H1 (cell line): Measurements from ENCODE around the gene BACE2. TPM values are rescaled to one million over a fixed set of nuclear protein-coding genes. Genes with fewer than 3 reads are reported as not detected.
A peak's percentile ranks its signal among the peaks of the same experiment; 100 is the strongest.

Experiments used
- CTCF ChIA-PET: fragments of 300-600 bp; sonication (Branson Sonifier 250); formaldehyde crosslinking; loops from one replicate; lab custom pipeline; 2021; ENCODE audit not compliant: partially characterized antibody; lab: Charles Lee
- POLR2A ChIA-PET: fragments of 300-600 bp; sonication (Branson Sonifier 250); formaldehyde crosslinking; loops from one replicate; lab custom pipeline; 2021; ENCODE audit warnings: inconsistent platforms; ENCODE audit not compliant: partially characterized antibody; lab: Charles Lee
- DNase-seq, 2 experiments: peaks; one replicate each; pipeline versions ENCODE4 v3.0.0 to v3.0.0-alpha.2; 2010 to 2022; ENCODE audit warnings: low spot score in 2 of 2, low read depth in 1 of 2, mixed read lengths in 1 of 2
- FAIRE-seq: peaks from 2 replicates; lab custom pipeline; 2011; peaks lifted over from hg19 to GRCh38; lab: Jason Lieb, UNC
- H2AFZ ChIP-seq: 2 replicates; pipeline ENCODE4 v1.8.1; 2012; ENCODE audit warnings: low read length, inconsistent platforms
- H2AK5ac ChIP-seq: 2 replicates; pipeline ENCODE4 v1.6.1; 2013; ENCODE audit warnings: low read depth, low read length
- H2BK120ac ChIP-seq: replicated peaks from 2 replicates; pipeline ENCODE3; 2013; ENCODE audit warnings: low read depth, low read length, inconsistent platforms
- H2BK12ac ChIP-seq: 2 replicates; pipeline ENCODE4 v1.6.1; 2013; ENCODE audit warnings: low read depth, low read length
- H2BK15ac ChIP-seq: 2 replicates; pipeline ENCODE4 v1.6.1; 2013; ENCODE audit warnings: low read length
- H2BK20ac ChIP-seq: 2 replicates; pipeline ENCODE4 v1.6.1; 2013; ENCODE audit warnings: low read length
- H2BK5ac ChIP-seq: 2 replicates; pipeline ENCODE4 v1.6.1; 2013; ENCODE audit warnings: low read depth, low read length
- H3K14ac ChIP-seq: 2 replicates; pipeline ENCODE4 v1.6.1; 2013; ENCODE audit warnings: inconsistent platforms; ENCODE audit not compliant: insufficient read length
- H3K18ac ChIP-seq: 2 replicates; pipeline ENCODE4 v1.6.1; 2013; ENCODE audit warnings: low read length; ENCODE audit errors: extremely low read depth
- H3K23ac ChIP-seq: 2 replicates; pipeline ENCODE4 v1.6.1; 2013; ENCODE audit warnings: inconsistent platforms; ENCODE audit not compliant: insufficient read length
- H3K23me2 ChIP-seq: 2 replicates; pipeline ENCODE4 v1.6.1; 2013; ENCODE audit warnings: low read depth, low read length
- H3K27ac ChIP-seq: 2 replicates; pipeline ENCODE4 v1.6.1; 2011; ENCODE audit warnings: low read depth, low read length, inconsistent platforms
- H3K27me3 ChIP-seq, 4 experiments: replicated peaks in 1 of 4; 1 replicate in 1 of 4; 2 replicates in 3 of 4; pipeline versions ENCODE4 v1.6.1 to v1.8.1; 2011 to 2013; ENCODE audit warnings: low read length in 3 of 4, mild to moderate bottlenecking in 3 of 4, inconsistent platforms in 2 of 4, mixed read lengths in 2 of 4, moderate library complexity in 1 of 4; ENCODE audit not compliant: control insufficient read depth in 3 of 4, insufficient read depth in 3 of 4; ENCODE audit errors: extremely low read depth in 1 of 4
- H3K36me3 ChIP-seq, 4 experiments: 2 replicates each; pipeline versions ENCODE4 v1.6.1 to v1.8.1; 2011 to 2013; ENCODE audit warnings: mild to moderate bottlenecking in 4 of 4, low read length in 3 of 4, moderate library complexity in 2 of 4, control low read depth in 1 of 4, inconsistent platforms in 1 of 4; ENCODE audit not compliant: insufficient read depth in 4 of 4, control insufficient read depth in 2 of 4
- H3K4ac ChIP-seq: replicated peaks from 2 replicates; pipeline ENCODE3; 2013; ENCODE audit warnings: low read length, low read depth, mixed read lengths, inconsistent platforms; ENCODE audit not compliant: insufficient read length
- H3K4me1 ChIP-seq, 4 experiments: replicated peaks in 1 of 4; 1 replicate in 1 of 4; 2 replicates in 3 of 4; pipeline versions ENCODE4 v1.6.1 to v1.8.1; 2011 to 2013; ENCODE audit warnings: low read length in 3 of 4, inconsistent platforms in 2 of 4, mixed read lengths in 1 of 4; ENCODE audit not compliant: insufficient read depth in 4 of 4, control insufficient read depth in 3 of 4
- H3K4me2 ChIP-seq, 2 experiments: 2 replicates each; pipeline versions ENCODE4 v1.6.1 to v1.8.1; 2011 to 2013; ENCODE audit warnings: low read depth in 2 of 2, low read length in 2 of 2, control low read depth in 1 of 2, inconsistent platforms in 1 of 2, mild to moderate bottlenecking in 1 of 2; ENCODE audit not compliant: insufficient read depth in 1 of 2
- H3K4me3 ChIP-seq, 4 experiments: fragments of 200-600, 300-600 bp in 1 of 4; sonication (generic), shearing (Covaris generic), sonication (Bioruptor Twin) in 1 of 4; 2 replicates each; pipeline versions ENCODE4 v1.5.1 to v1.8.1; 2011 to 2016; ENCODE audit warnings: low read length in 4 of 4, low read depth in 3 of 4, control low read depth in 2 of 4, inconsistent platforms in 2 of 4, mild to moderate bottlenecking in 2 of 4, mixed read lengths in 1 of 4, moderate library complexity in 1 of 4; ENCODE audit not compliant: insufficient read depth in 2 of 4; ENCODE audit errors: extremely low read depth in 1 of 4
- H3K56ac ChIP-seq: replicated peaks from 2 replicates; pipeline ENCODE3; 2013; ENCODE audit warnings: low read depth, mild to moderate bottlenecking, mixed read lengths, low read length, inconsistent platforms; ENCODE audit not compliant: insufficient read length
- H3K79me1 ChIP-seq: 2 replicates; pipeline ENCODE4 v1.6.1; 2013; ENCODE audit warnings: low read depth, low read length, control low read depth
- H3K79me2 ChIP-seq, 2 experiments: 2 replicates each; pipeline versions ENCODE4 v1.6.1 to v1.8.1; 2012 to 2013; ENCODE audit warnings: low read length in 2 of 2, mild to moderate bottlenecking in 2 of 2, inconsistent platforms in 1 of 2; ENCODE audit not compliant: insufficient read depth in 2 of 2, control insufficient read depth in 1 of 2
- H3K9ac ChIP-seq, 4 experiments: replicated peaks in 1 of 4; 1 replicate in 1 of 4; 2 replicates in 3 of 4; pipeline versions ENCODE4 v1.6.1 to v1.8.1; 2011 to 2013; ENCODE audit warnings: low read depth in 3 of 4, low read length in 3 of 4, control low read depth in 2 of 4, mild to moderate bottlenecking in 2 of 4, moderate library complexity in 2 of 4, inconsistent platforms in 1 of 4; ENCODE audit errors: extremely low read depth in 1 of 4
- H3K9me3 ChIP-seq, 2 experiments: 2 replicates each; pipeline versions ENCODE4 v1.6.1 to v1.8.1; 2012 to 2013; ENCODE audit warnings: mild to moderate bottlenecking in 2 of 2, moderate library complexity in 2 of 2, control low read depth in 1 of 2, inconsistent platforms in 1 of 2, low read depth in 1 of 2, low read length in 1 of 2, mixed read lengths in 1 of 2; ENCODE audit not compliant: insufficient read depth in 2 of 2
- H4K20me1 ChIP-seq, 2 experiments: replicated peaks in 1 of 2; 2 replicates each; pipeline versions ENCODE3 to v1.8.1; 2011 to 2013; ENCODE audit warnings: inconsistent platforms in 2 of 2, low read length in 2 of 2, mild to moderate bottlenecking in 1 of 2; ENCODE audit not compliant: insufficient read depth in 2 of 2, control insufficient read depth in 1 of 2
- H4K5ac ChIP-seq: 2 replicates; pipeline ENCODE4 v1.6.1; 2013; ENCODE audit warnings: low read length, low read depth, mixed read lengths, inconsistent platforms; ENCODE audit not compliant: insufficient read length
- H4K8ac ChIP-seq: 2 replicates; pipeline ENCODE4 v1.8.0; 2013; ENCODE audit warnings: mild to moderate bottlenecking, moderate library complexity, low read length, inconsistent platforms; ENCODE audit not compliant: insufficient read depth; ENCODE audit errors: extremely low read depth
- H4K91ac ChIP-seq: replicated peaks from 2 replicates; pipeline ENCODE3; 2013; ENCODE audit warnings: low read length, mixed read lengths, inconsistent platforms; ENCODE audit not compliant: insufficient read length
- BCL11A ChIP-seq, 2 experiments: IDR thresholded peaks; one replicate each; pipeline ENCODE4 v1.6.1; 2011; ENCODE audit warnings: low read depth in 2 of 2, low read length in 2 of 2, mild to moderate bottlenecking in 2 of 2
- CTBP2 ChIP-seq: IDR thresholded peaks from 2 replicates; pipeline ENCODE4 v1.7.0; 2011; ENCODE audit warnings: borderline replicate concordance, mild to moderate bottlenecking, moderate library complexity, mixed read lengths, low read length; ENCODE audit not compliant: insufficient read depth, insufficient read length
- NRF1 ChIP-seq: IDR thresholded peaks from 2 replicates; pipeline ENCODE4 v1.6.1; 2011; ENCODE audit warnings: mild to moderate bottlenecking, low read depth, low read length, improper control_type of control experiment
- RAD21 ChIP-seq, 2 experiments: IDR thresholded peaks in 1 of 2; conservative IDR thresholded peaks in 1 of 2; 2 replicates each; pipeline ENCODE4 v1.6.1; 2011; ENCODE audit warnings: low read depth in 2 of 2, low read length in 2 of 2, improper control_type of control experiment in 1 of 2, inconsistent platforms in 1 of 2, mild to moderate bottlenecking in 1 of 2, moderate library complexity in 1 of 2
- RFX5 ChIP-seq: IDR thresholded peaks from 2 replicates; pipeline ENCODE4 v1.6.1; 2011; ENCODE audit warnings: low read depth, low read length, improper control_type of control experiment, borderline replicate concordance
- RNF2 ChIP-seq: fragments of 200-900, 300-1000 bp; sonication (generic); IDR thresholded peaks from 2 replicates; pipeline ENCODE4 v1.7.1; 2016; ENCODE audit warnings: borderline replicate concordance, low read depth, mild to moderate bottlenecking, antibody characterized with exemption, low read length; ENCODE audit not compliant: poor library complexity, severe bottlenecking; ENCODE audit errors: missing control alignments
- SAP30 ChIP-seq: fragments of 300-600 bp; sonication (generic); IDR thresholded peaks from 2 replicates; pipeline ENCODE4 v1.7.1; 2012; ENCODE audit warnings: low read length, moderate library complexity, mild to moderate bottlenecking, inconsistent platforms; ENCODE audit not compliant: insufficient read depth, insufficient replicate concordance
- WGBS, 2 experiments: shearing (Covaris generic) in 1 of 2; methylation state at CpG; one replicate each; pipeline versions ENCODE4 v1.1.6 to v1.1.7; 2013 to 2015; ENCODE audit warnings: low lambda C conversion rate in 2 of 2, mixed read lengths in 2 of 2, inconsistent platforms in 1 of 2, low coverage in 1 of 2, missing lambda C conversion rate in 1 of 2; ENCODE audit not compliant: insufficient replicate concordance in 2 of 2, insufficient coverage in 1 of 2, insufficient read length in 1 of 2; ENCODE audit errors: extremely low coverage in 1 of 2, missing lambda C conversion rate in 1 of 2; 5-methylcytosine and 5-hydroxymethylcytosine counted together
- polyA plus RNA-seq, 7 experiments: library from polyadenylated mRNA; depleted of rRNA in 3 of 7; stranded (reverse) in 5 of 7; unstranded in 2 of 7; fragments of >200 nt in 5 of 7; fragments of 200-250 nt in 2 of 7; gene quantifications; 1 replicate in 5 of 7; 2 replicates in 1 of 7; 4 replicates in 1 of 7; pipeline versions ENCODE4 v1.2.1 to v1.2.3, GENCODE V29; 2011 to 2013; ENCODE audit warnings: missing spikeins in 2 of 7, mixed read lengths in 2 of 7
- total RNA-seq: library from RNA; stranded (reverse); fragmentation: NEBNext Ultra II Directional; extraction: Animal tissue kit (Norgen Biotek cat#: 25700); gene quantifications from 2 replicates; pipeline ENCODE4 v1.2.1, GENCODE V29; 2021
- TF ChIP-seq, protein P1 (sequence below): IDR thresholded peaks from 2 replicates; pipeline ENCODE4 v1.6.1; 2012; ENCODE audit warnings: inconsistent platforms
- TF ChIP-seq, protein P2 (sequence below): IDR thresholded peaks from 2 replicates; pipeline ENCODE4 v1.6.1; 2012; ENCODE audit warnings: inconsistent platforms

The BACE2 gene
- total and polyA plus RNA-seq, 2 of the 8 experiments (the other 6 are each of a cell fraction or from before 2014, with no cell fraction given): 8.1 to 10.9 TPM

- no peaks in the 10 kb centered on the region for H3K36me3 ChIP-seq
- no peak overlapping the region for H4K91ac ChIP-seq
- no peak overlapping the region for H3K9ac ChIP-seq
- no peak overlapping the region for H4K5ac ChIP-seq
- no peaks in the 10 kb centered on the region; a peak in 1 of 4 replicates for H3K9me3 ChIP-seq
- no peak overlapping the region for H3K4me2 ChIP-seq
- H2BK5ac ChIP-seq: no peak overlapping the region
- H2BK120ac ChIP-seq: no peak overlapping the region
- H3K56ac ChIP-seq: no peak overlapping the region
- H2BK12ac ChIP-seq: no peak overlapping the region
- no peaks in the 10 kb centered on the region; a peak in 1 of 7 replicates for H3K27me3 ChIP-seq
- no peaks in the 10 kb centered on the region for H3K23me2 ChIP-seq
- FAIRE-seq (peak; percentile 96), DNase-seq (peak; percentile 56 to 96)
- 56% methylated on average over 19 of the region's 19 CpGs; no CpG with 5 or more reads in 1 of the 2 experiments for WGBS, 2 experiments
- no peak overlapping the region for H2AK5ac ChIP-seq
- no peak overlapping the region for H4K8ac ChIP-seq
- no peaks in the 10 kb centered on the region for H3K79me2 ChIP-seq
- no peak overlapping the region for H2AFZ ChIP-seq
- no peak overlapping the region for H2BK20ac ChIP-seq
- peak overlapping the region; percentile 92; the same call in 1 of the 2 replicates for H2BK15ac ChIP-seq
- ChIA-PET POLR2A (no interaction called here), CTCF (interaction anchor here (0.7 to 8.3 kb wide), 17 partner anchors 8 to 651 kb away, joined by 3 to 98 read pairs (median 4); no protein-coding TSS in a partner anchor)
- H3K4me1 ChIP-seq: no peaks in the 10 kb centered on the region
- H3K4ac ChIP-seq: no peak overlapping the region
- no peak overlapping the region for H3K14ac ChIP-seq
- H3K79me1 ChIP-seq: no peaks in the 10 kb centered on the region
- H3K4me3 ChIP-seq: no peak overlapping the region
- H3K27ac ChIP-seq: no peak overlapping the region
- no peaks in the 10 kb centered on the region for H4K20me1 ChIP-seq
- H3K18ac ChIP-seq: no peak overlapping the region
- H3K23ac ChIP-seq: no peak overlapping the region
- TF ChIP-seq BCL11A (IDR thresholded peaks at IDR 0.05; ENCODE audit: low read depth in 2 of 2, low read length in 2 of 2): no peak
- TF ChIP-seq RFX5: no peak
- TF ChIP-seq RNF2: no peak
- TF ChIP-seq CTBP2: no peak
- TF ChIP-seq, protein P1, sequence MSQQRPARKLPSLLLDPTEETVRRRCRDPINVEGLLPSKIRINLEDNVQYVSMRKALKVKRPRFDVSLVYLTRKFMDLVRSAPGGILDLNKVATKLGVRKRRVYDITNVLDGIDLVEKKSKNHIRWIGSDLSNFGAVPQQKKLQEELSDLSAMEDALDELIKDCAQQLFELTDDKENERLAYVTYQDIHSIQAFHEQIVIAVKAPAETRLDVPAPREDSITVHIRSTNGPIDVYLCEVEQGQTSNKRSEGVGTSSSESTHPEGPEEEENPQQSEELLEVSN: peak; percentile 78
- TF ChIP-seq SAP30: no peak
- TF ChIP-seq RAD21 (IDR thresholded peaks at IDR 0.05 in 1 of 2, conservative IDR thresholded peaks at IDR 0.05 in 1 of 2; ENCODE audit: low read depth in 2 of 2, low read length in 2 of 2): peak; percentile 90 to 92
- TF ChIP-seq, protein P2, sequence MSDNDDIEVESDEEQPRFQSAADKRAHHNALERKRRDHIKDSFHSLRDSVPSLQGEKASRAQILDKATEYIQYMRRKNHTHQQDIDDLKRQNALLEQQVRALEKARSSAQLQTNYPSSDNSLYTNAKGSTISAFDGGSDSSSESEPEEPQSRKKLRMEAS: peak; percentile 68; the same call in 1 of the 2 replicates
- TF ChIP-seq NRF1: no peak
These were observed 46.1 kb upstream of the BACE2 start for GRCh38 chr21:41121785-41122415.
